Activated CD4-positive, alpha-beta T cell treated with anti-CD3 and anti-CD28 coated beads, Interleukin-2, amount 10 ng/mL, durations not matched to agents 24 days and 14 days (primary cell): ENCODE data around the gene NCAPD3. TPM values are rescaled to one million over a fixed set of nuclear protein-coding genes. Genes with fewer than 3 reads are reported as not detected.

ENCODE experiments used
- DNase-seq: peaks from one replicate; pipeline ENCODE4 v3.0.0; 2022
- H3K27ac Mint-ChIP-seq: one replicate; pipeline ENCODE4 v1.8.0; 2022; ENCODE audit warnings: mild to moderate bottlenecking, mixed read lengths
- H3K27me3 Mint-ChIP-seq: one replicate; pipeline ENCODE4 v1.8.0; 2022; ENCODE audit warnings: mixed read lengths
- H3K36me3 Mint-ChIP-seq: one replicate; pipeline ENCODE4 v1.8.0; 2022; ENCODE audit warnings: low read depth, mild to moderate bottlenecking, mixed read lengths
- H3K4me1 Mint-ChIP-seq: one replicate; pipeline ENCODE4 v1.8.0; 2021; ENCODE audit warnings: mixed read lengths
- H3K4me3 Mint-ChIP-seq: one replicate; pipeline ENCODE4 v1.8.0; 2022; ENCODE audit warnings: mild to moderate bottlenecking, moderate library complexity, mixed read lengths
- H3K9me3 Mint-ChIP-seq: one replicate; pipeline ENCODE4 v1.8.0; 2021; ENCODE audit warnings: mixed read lengths
- intact Hi-C: fragments of 100-400 bp; cut with micrococcal nuclease; formaldehyde crosslinking; loops from one replicate; pipeline ENCODE4 v1.15.1; 2023
- total RNA-seq: library from RNA; stranded (reverse); gene quantifications from 2 replicates; pipeline ENCODE4 v1.2.3, GENCODE V29; 2022

The NCAPD3 gene
- 108 and 111 TPM in 2 replicates for total RNA-seq

GRCh38 chr11:134223836-134224709 is at the start of gene NCAPD3, which contains the start of gene VPS26B:
NCAPD3 (minus strand) TSS chr11:134223967; CDS start chr11:134223926, 41 bp downstream.
VPS26B (plus strand) TSS chr11:134224671; CDS start chr11:134225123, 452 bp downstream.
- Mint-ChIP-seq H3K4me3 (peak within 1 kb of the TSS; percentile 97), H3K9me3 (no peaks in the 10 kb centered on the region), H3K27ac (peak within 1 kb of the TSS; percentile 98), H3K36me3 (peaks cover 25% of the 10 kb centered on the region), H3K27me3 (no peaks in the 10 kb centered on the region), H3K4me1 (peaks cover 64% of the 10 kb centered on the region)
- DNase-seq = peak; percentile 99
- intact Hi-C loops = loop anchor here (1.0 to 5.0 kb wide), 7 partner anchors 17 to 297 kb away; partner anchors contain the start of genes ACAD8, GLB1L2 and THYN1

GRCh38 chr11:134273317-134273712 is 49.5 kb upstream of the NCAPD3 start:
- Mint-ChIP-seq H3K4me3 (peak overlapping the region; percentile 98), H3K36me3 (peaks cover 11% of the 10 kb centered on the region), H3K4me1 (peaks cover 50% of the 10 kb centered on the region), H3K9me3 (no peaks in the 10 kb centered on the region), H3K27me3 (peaks cover 3% of the 10 kb centered on the region), H3K27ac (no peak overlapping the region)
- DNase-seq = no peak
- intact Hi-C loops = no loop called here

DNA sequence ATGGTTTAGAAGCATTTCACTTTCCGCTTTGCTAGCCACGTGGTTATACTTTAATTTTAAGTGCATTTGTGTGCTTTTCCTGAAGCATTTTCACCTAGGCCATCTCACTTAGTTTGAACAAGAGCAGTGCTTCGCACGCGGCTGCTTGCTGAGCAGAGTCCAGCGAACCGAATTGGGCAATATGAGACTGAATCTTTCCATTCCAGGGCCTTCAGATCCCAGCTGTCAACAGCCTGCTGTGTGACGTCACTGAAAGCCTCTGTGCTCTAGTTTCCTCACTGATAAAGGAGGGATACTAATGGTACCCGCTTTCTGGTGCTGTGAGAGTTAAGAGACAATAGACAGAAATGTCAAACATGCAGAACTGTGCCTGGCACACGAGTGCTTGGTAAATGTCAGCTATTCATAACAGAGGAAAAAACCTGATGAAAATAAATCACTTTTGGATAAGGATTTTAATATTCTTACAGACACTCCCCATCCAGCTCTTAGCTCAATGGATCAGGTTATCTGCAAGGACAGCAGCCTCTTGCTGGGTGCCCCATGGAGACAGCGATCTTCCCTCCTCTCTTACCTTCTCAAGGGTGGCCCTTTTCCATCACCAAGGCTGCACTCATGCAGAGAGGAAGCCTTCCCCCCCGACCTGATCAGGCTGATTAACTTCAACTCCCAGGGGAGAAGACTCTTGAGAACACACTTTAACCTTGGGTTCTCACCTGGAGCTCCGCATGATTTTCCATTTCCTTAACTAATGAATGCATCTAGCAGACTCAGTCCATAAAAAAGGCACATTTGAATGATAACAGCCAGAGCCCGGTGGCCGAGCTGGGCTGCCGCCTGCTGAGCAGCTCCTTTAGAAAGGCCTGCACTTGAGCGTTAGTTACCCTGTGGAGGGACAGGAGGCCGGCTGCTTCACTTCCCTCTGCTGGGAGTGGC is 48.9 kb upstream of the NCAPD3 start:
- intact Hi-C loops = no loop called here
- H3K4me3 Mint-ChIP-seq = peak overlapping the region; percentile 98
- H3K9me3 Mint-ChIP-seq = no peaks in the 10 kb centered on the region
- DNase-seq = no peak
- H3K27me3 Mint-ChIP-seq = peaks cover 3% of the 10 kb centered on the region
- peak overlapping the region; percentile 60 for H3K27ac Mint-ChIP-seq
- peaks cover 13% of the 10 kb centered on the region for H3K36me3 Mint-ChIP-seq
- peaks cover 56% of the 10 kb centered on the region for H3K4me1 Mint-ChIP-seq

DNA sequence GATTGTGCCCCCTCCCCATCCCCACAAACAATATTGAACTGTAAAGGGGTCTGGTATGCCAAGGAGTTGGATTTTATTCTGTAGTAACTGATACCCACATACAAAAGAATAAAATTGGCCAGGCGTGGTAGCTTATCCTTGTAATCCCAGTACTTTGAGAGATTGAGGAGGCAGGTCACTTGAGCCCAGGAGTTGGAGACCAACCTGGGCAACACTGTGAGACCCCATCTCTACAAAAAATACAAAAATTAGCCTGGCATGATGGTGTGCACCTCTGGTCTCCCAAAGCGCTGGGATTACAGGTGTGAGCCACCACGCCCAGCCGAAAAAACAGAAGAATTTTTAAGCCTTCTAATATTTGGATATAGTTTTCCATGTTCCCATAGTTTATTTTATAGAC is 48.2 kb upstream of the NCAPD3 start:
- Mint-ChIP-seq H3K9me3 (no peaks in the 10 kb centered on the region), H3K27ac (no peak overlapping the region), H3K4me3 (no peak overlapping the region), H3K36me3 (peaks cover 13% of the 10 kb centered on the region), H3K27me3 (no peaks in the 10 kb centered on the region), H3K4me1 (peaks cover 55% of the 10 kb centered on the region)
- no peak for DNase-seq
- intact Hi-C loops = no loop called here

- intact Hi-C loops = no loop called here
- no peaks in the 10 kb centered on the region for H3K9me3 Mint-ChIP-seq
- H3K4me3 Mint-ChIP-seq = peak overlapping the region; percentile 48
- DNase-seq = peak; percentile 86
- H3K27me3 Mint-ChIP-seq = no peaks in the 10 kb centered on the region
- H3K36me3 Mint-ChIP-seq = peaks cover 12% of the 10 kb centered on the region
- peak overlapping the region; percentile 38 for H3K27ac Mint-ChIP-seq
- peaks cover 59% of the 10 kb centered on the region for H3K4me1 Mint-ChIP-seq
These were observed 46.5 kb upstream of the NCAPD3 start for GRCh38 chr11:134270250-134270714.

DNA sequence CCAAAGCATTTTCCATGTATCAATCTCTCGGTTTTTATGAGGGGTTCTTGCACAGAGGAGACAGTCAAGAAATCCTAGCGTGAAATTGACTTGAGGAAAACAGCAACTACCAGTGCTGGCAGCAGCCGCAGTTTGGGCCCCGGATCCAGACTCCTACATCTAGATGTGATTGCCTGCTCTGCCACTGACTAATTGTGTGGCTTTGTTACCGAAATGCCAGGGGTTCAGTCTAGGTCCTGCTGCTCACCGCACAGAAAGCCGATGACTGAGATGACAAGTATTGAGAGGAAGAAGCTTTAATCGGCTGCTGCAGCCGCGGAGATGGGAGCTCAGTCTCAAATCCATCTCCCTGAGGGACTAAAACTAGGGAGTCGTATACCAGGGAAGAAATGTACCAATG is 44.2 kb upstream of the NCAPD3 start:
- Mint-ChIP-seq H3K9me3 (no peaks in the 10 kb centered on the region), H3K27me3 (no peaks in the 10 kb centered on the region), H3K27ac (no peak overlapping the region), H3K36me3 (peaks cover 14% of the 10 kb centered on the region), H3K4me1 (peaks cover 41% of the 10 kb centered on the region), H3K4me3 (no peak overlapping the region)
- intact Hi-C loops = no loop called here
- DNase-seq = no peak

- Mint-ChIP-seq H3K4me1 (peaks cover 36% of the 10 kb centered on the region), H3K9me3 (no peaks in the 10 kb centered on the region), H3K27ac (no peak overlapping the region), H3K27me3 (no peaks in the 10 kb centered on the region), H3K36me3 (peaks cover 17% of the 10 kb centered on the region), H3K4me3 (no peak overlapping the region)
- DNase-seq = no peak
- intact Hi-C loops = no loop called here
These were observed 43.7 kb upstream of the NCAPD3 start for GRCh38 chr11:134267461-134267860.

DNA sequence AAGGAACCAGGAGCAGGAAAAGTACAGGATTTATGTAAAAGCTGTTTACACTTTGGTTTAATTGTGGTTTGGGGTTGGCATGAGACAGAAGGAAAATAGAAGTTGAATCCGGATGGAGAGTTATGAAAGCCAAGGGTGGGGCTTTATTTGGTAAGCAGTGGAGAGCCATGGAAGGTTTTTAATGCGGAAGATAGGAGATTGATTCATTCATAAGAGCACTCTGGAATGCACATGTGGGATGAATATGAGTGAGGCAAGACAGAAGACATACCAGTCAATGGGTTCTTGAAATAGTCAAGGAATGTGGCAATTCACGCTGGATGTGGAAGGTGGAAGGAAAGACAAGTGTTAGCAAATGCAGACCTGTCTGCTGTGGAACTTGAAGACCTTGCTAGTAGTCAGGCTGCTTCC is 43.1 kb upstream of the NCAPD3 start:
- DNase-seq = no peak
- intact Hi-C loops = no loop called here
- Mint-ChIP-seq H3K27me3 (no peaks in the 10 kb centered on the region), H3K9me3 (no peaks in the 10 kb centered on the region), H3K4me1 (peaks cover 33% of the 10 kb centered on the region), H3K27ac (no peak overlapping the region), H3K4me3 (no peak overlapping the region), H3K36me3 (peaks cover 18% of the 10 kb centered on the region)

DNA sequence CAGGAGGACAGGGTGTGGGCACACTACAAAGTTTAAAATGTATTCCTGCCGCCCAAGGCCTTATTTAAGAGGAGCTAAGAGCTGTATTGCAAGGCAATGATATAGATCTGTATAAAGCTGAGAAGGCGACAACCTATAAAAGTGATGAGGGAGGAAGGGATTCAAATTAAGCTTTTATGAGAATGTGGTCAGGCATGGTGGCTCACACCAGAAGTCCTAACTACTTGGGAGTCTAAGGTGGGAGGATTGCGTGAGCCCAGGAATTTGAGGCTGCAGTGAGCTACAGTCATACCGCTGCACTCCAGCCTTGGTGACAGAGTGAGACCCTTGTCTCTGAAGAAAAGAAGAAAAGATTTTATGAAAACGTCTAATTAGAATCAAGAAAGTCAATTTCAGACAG is 42.7 kb upstream of the NCAPD3 start:
- intact Hi-C loops = no loop called here
- H3K36me3 Mint-ChIP-seq = peaks cover 21% of the 10 kb centered on the region
- peaks cover 30% of the 10 kb centered on the region for H3K4me1 Mint-ChIP-seq
- H3K9me3 Mint-ChIP-seq = no peaks in the 10 kb centered on the region
- no peak overlapping the region for H3K4me3 Mint-ChIP-seq
- H3K27me3 Mint-ChIP-seq = no peaks in the 10 kb centered on the region
- DNase-seq = no peak
- H3K27ac Mint-ChIP-seq = no peak overlapping the region

DNA sequence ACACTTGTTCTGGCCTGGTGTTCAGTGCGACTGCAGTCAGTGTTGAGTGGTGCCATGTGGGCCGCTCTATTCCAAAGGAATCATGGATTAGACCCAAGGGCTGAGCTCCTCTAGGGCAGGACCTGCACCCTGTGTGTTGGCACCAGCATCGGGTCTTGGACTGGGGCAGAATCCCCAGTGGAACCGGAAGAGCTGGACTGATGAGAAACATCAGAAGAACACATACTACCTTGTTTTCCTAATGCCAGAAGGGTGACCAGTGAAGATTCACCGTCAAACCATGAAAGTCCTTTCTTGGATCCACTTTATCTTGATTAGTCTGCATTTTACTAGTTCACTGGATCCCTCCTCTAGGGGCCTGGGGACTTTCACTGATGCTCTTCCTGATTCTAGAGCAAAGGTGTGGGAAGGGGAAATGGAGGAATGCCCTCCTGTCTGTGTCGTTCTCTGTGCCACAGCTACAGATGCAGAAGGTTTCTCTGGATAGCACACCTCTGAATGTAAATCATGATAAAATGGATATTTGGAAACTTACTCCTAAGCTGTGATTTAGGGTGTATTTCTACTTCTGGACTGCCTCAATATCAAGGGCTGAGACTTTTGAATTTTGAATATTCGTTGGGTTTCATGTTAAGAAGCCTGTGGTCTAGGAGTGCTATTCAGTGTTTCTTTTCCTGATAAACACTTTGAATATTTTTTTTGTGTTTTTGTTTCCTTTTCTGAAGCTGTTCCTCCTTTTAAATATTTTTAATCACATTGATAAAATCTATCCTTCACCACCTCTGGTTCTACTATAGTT is 41.4 kb upstream of the NCAPD3 start:
- Mint-ChIP-seq H3K4me3 (no peak overlapping the region), H3K27ac (no peak overlapping the region), H3K4me1 (peaks cover 22% of the 10 kb centered on the region), H3K9me3 (no peaks in the 10 kb centered on the region), H3K27me3 (no peaks in the 10 kb centered on the region), H3K36me3 (peaks cover 26% of the 10 kb centered on the region)
- DNase-seq = no peak
- intact Hi-C loops = no loop called here

GRCh38 chr11:134261626-134262488 is 38.1 kb upstream of the NCAPD3 start:
- no peak overlapping the region for H3K27ac Mint-ChIP-seq
- H3K4me3 Mint-ChIP-seq = no peak overlapping the region
- peaks cover 13% of the 10 kb centered on the region for H3K4me1 Mint-ChIP-seq
- H3K36me3 Mint-ChIP-seq = peaks cover 38% of the 10 kb centered on the region
- H3K27me3 Mint-ChIP-seq = no peaks in the 10 kb centered on the region
- peak; percentile 86 for DNase-seq
- intact Hi-C loops = loop anchor here (1.0 kb wide), 1 partner anchor 8 kb away; no protein-coding TSS in a partner anchor
- H3K9me3 Mint-ChIP-seq = no peaks in the 10 kb centered on the region

DNA sequence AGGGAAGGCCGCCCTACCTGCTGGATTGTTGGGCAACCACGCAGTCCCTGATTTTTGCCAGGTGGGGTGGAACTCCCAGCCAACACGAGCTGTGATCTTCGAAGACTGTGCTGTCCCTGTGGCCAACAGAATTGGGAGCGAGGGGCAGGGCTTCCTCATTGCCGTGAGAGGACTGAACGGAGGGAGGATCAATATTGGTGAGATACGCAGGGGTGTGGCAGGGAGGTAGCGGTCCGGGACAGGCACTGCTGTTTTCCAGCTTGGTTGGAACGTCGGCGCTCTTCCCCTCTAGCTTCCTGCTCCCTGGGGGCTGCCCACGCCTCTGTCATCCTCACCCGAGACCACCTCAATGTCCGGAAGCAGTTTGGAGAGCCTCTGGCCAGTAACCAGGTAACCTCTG is 37.2 kb upstream of the NCAPD3 start:
- no peaks in the 10 kb centered on the region for H3K27me3 Mint-ChIP-seq
- no peaks in the 10 kb centered on the region for H3K9me3 Mint-ChIP-seq
- H3K4me1 Mint-ChIP-seq = peaks cover 10% of the 10 kb centered on the region
- DNase-seq = no peak
- H3K4me3 Mint-ChIP-seq = no peak overlapping the region
- peaks cover 38% of the 10 kb centered on the region for H3K36me3 Mint-ChIP-seq
- no peak overlapping the region for H3K27ac Mint-ChIP-seq
- intact Hi-C loops = no loop called here
